Stimulated activated CD8-positive, alpha-beta memory T cell treated with anti-CD3 and anti-CD28 coated beads, Interleukin-12 subunit alpha, Interleukin-12 subunit beta, amount 100 ng/mL, for 1 hour (primary cell): ENCODE measurements around the gene AGPS.

Source experiments
- DNase-seq: peaks from one replicate; pipeline ENCODE4 v3.0.0-alpha.2; 2020; ENCODE audit warnings: low read depth

The AGPS gene

DNA sequence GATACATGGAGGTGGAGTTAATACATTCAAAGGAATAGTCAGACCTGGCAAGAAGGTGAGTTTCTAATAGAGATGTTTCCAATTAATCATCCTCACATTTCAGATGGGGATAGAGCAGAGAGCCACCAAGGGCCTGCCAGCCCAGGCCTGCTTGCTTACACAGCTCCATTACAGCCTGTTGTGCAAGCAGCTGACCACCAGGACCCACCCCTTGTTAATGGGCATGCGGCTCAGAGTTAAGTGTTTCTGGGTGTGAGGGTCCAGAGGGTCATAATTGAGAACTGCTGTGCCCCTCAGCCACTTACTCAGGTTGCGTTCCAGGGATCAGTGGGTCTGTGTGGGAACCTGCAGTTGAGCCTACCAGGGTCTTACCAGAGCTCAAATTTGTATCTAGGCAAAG lies 199.8 kb downstream of the AGPS start:
- DNase-seq = no peak

- DNase-seq = no peak
Observed at GRCh38 chr2:177592945-177593344, 200.4 kb downstream of the AGPS start.

- DNase-seq = no peak
Observed at GRCh38 chr2:177593402-177593801, 200.8 kb downstream of the AGPS start.
